HepG2 (cell line): Measurements from ENCODE around the gene PDE8B. TPM values are rescaled to one million over a fixed set of nuclear protein-coding genes. Genes with fewer than 3 reads are reported as not detected.

Experiments used
- ATAC-seq: fragments of 200-7000 bp; cut with Tn5 transposase; 3 replicates; pipeline ENCODE4 v1.9.1; 2020; ENCODE audit warnings: mild to moderate bottlenecking, moderate library complexity
- BruUV-seq: library from RNA; stranded (reverse); fragments of 400-500 nt; replicated peaks from 2 replicates; lab custom pipeline; 2021; lab: Mats Ljungman, UMichigan
- CTCF ChIA-PET: fragments of 300-600 bp; formaldehyde crosslinking; extraction: SDS; loops from one replicate; lab custom pipeline; 2021; ENCODE audit warnings: low total read pairs, inconsistent platforms, low intra/inter-chr PET ratio; lab: Yijun Ruan, JAX
- POLR2A ChIA-PET: fragments of 350-600 bp; sonication (Branson Sonifier 250); formaldehyde crosslinking; loops from one replicate; lab custom pipeline; 2020; ENCODE audit warnings: antibody characterized with exemption, inconsistent platforms; lab: Yijun Ruan, JAX
- DNase-seq: peaks from one replicate; pipeline ENCODE4 v3.0.0-alpha.2; 2015; ENCODE audit warnings: low spot score
- FAIRE-seq: peaks from 3 replicates; lab custom pipeline; 2011; peaks lifted over from hg19 to GRCh38; lab: Jason Lieb, UNC
- H2AFZ ChIP-seq: one replicate; pipeline ENCODE4 v1.6.1; 2011; ENCODE audit warnings: low read length, inconsistent platforms
- H3K27ac ChIP-seq: fragments of 300-600 bp; 3 replicates; pipeline ENCODE4 v1.8.0; 2011; ENCODE audit warnings: mixed run types, mild to moderate bottlenecking, mixed read lengths, low read length, inconsistent platforms; ENCODE audit not compliant: insufficient read depth; ENCODE audit errors: extremely low read length
- H3K27me3 ChIP-seq, 2 experiments: fragments of 200-600 bp in 1 of 2; 2 replicates in 1 of 2; 3 replicates in 1 of 2; pipeline versions ENCODE4 v1.6.0 to v1.8.0; 2011; ENCODE audit warnings: low read length in 2 of 2, mild to moderate bottlenecking in 2 of 2, moderate library complexity in 2 of 2, inconsistent platforms in 1 of 2; ENCODE audit not compliant: insufficient read depth in 2 of 2, control insufficient read depth in 1 of 2
- H3K36me3 ChIP-seq, 2 experiments: fragments of 200-600 bp in 1 of 2; replicated peaks in 1 of 2; 2 replicates in 1 of 2; 3 replicates in 1 of 2; pipeline versions ENCODE4 v1.5.1 to v1.8.0; 2011; ENCODE audit warnings: low read length in 2 of 2, inconsistent platforms in 1 of 2; ENCODE audit not compliant: insufficient read depth in 2 of 2, control insufficient read depth in 1 of 2
- H3K4me1 ChIP-seq: 2 replicates; pipeline ENCODE4 v1.5.1; 2012; ENCODE audit warnings: low read length, inconsistent platforms; ENCODE audit not compliant: insufficient read depth
- H3K4me2 ChIP-seq: 2 replicates; pipeline ENCODE4 v1.6.0; 2011; ENCODE audit warnings: low read depth, low read length, inconsistent platforms
- H3K4me3 ChIP-seq, 3 experiments: fragments of 200-600 bp in 1 of 3; sonication (generic), shearing (Covaris generic) in 1 of 3; replicated peaks in 1 of 3; 2 replicates each; pipeline ENCODE4 v1.5.1; 2011 to 2016; ENCODE audit warnings: low read length in 3 of 3, inconsistent platforms in 2 of 3, low read depth in 2 of 3, mild to moderate bottlenecking in 2 of 3, control low read depth in 1 of 3, mixed read lengths in 1 of 3; ENCODE audit not compliant: insufficient read depth in 1 of 3
- H3K79me2 ChIP-seq: one replicate; pipeline ENCODE4 v1.6.1; 2011; ENCODE audit warnings: low read length, inconsistent platforms; ENCODE audit not compliant: insufficient read depth
- H3K9ac ChIP-seq: 2 replicates; pipeline ENCODE4 v1.6.0; 2011; ENCODE audit warnings: mild to moderate bottlenecking, low read depth, low read length, inconsistent platforms; ENCODE audit not compliant: insufficient read depth
- H3K9me3 ChIP-seq: 2 replicates; pipeline ENCODE4 v1.5.1; 2012; ENCODE audit warnings: mild to moderate bottlenecking, low read length
- H4K20me1 ChIP-seq: 2 replicates; pipeline ENCODE4 v1.6.0; 2011; ENCODE audit warnings: inconsistent platforms, mild to moderate bottlenecking, low read length, moderate library complexity; ENCODE audit not compliant: insufficient read depth
- FOSL1 ChIP-seq: sonication (generic); formaldehyde crosslinking; IDR thresholded peaks from 2 replicates; pipeline ENCODE4 v1.9.0; 2021; ENCODE audit warnings: missing genetic modification reagents, borderline replicate concordance
- HOMEZ ChIP-seq: IDR thresholded peaks from 2 replicates; pipeline ENCODE4 v1.6.1; 2016; ENCODE audit warnings: low read depth
- ISX ChIP-seq: sonication (generic); formaldehyde crosslinking; conservative IDR thresholded peaks from 2 replicates; pipeline ENCODE4 v1.5.0; 2020; ENCODE audit warnings: missing genetic modification reagents
- MIER2 ChIP-seq: IDR thresholded peaks from 2 replicates; pipeline ENCODE4 v1.6.1; 2016; ENCODE audit warnings: missing biosample characterization, missing genetic modification reagents
- NFAT5 ChIP-seq: sonication (generic); formaldehyde crosslinking; IDR thresholded peaks from 2 replicates; pipeline ENCODE4 v1.4.0; 2020; ENCODE audit warnings: missing genetic modification reagents
- NFE2L1 ChIP-seq: sonication (generic); formaldehyde crosslinking; IDR thresholded peaks from 2 replicates; pipeline ENCODE4 v1.4.0; 2020; ENCODE audit warnings: missing genetic modification reagents, mild to moderate bottlenecking, borderline replicate concordance
- PAF1 ChIP-seq: IDR thresholded peaks from 2 replicates; pipeline ENCODE4 v1.6.1; 2016; ENCODE audit warnings: missing genetic modification reagents, missing compliant biosample characterization
- PAX8 ChIP-seq: sonication (generic); formaldehyde crosslinking; IDR thresholded peaks from 2 replicates; pipeline ENCODE4 v1.8.0; 2022; ENCODE audit warnings: mild to moderate bottlenecking, missing genetic modification reagents, borderline replicate concordance
- TCF12 ChIP-seq, 2 experiments: fragments of 450-650 bp in 1 of 2; sonication (generic) in 1 of 2; formaldehyde crosslinking in 1 of 2; IDR thresholded peaks; 2 replicates each; pipeline versions ENCODE4 v1.6.1 to v1.8.0; 2017 to 2022; ENCODE audit warnings: antibody characterized with exemption in 1 of 2, mild to moderate bottlenecking in 1 of 2, missing genetic modification reagents in 1 of 2, moderate library complexity in 1 of 2
- ZBTB37 ChIP-seq: sonication (generic); formaldehyde crosslinking; IDR thresholded peaks from 2 replicates; pipeline ENCODE4 v1.4.0; 2020; ENCODE audit warnings: mild to moderate bottlenecking, missing genetic modification reagents
- ZNF205 ChIP-seq: IDR thresholded peaks from 2 replicates; pipeline ENCODE4 v1.6.1; 2018; ENCODE audit warnings: missing biosample characterization, missing genetic modification reagents
- ZNF337 ChIP-seq: sonication (generic); formaldehyde crosslinking; IDR thresholded peaks from 2 replicates; pipeline ENCODE4 v1.5.1; 2020; ENCODE audit warnings: missing genetic modification reagents, low read depth, mild to moderate bottlenecking, borderline replicate concordance
- ZNF33B ChIP-seq: sonication (generic); formaldehyde crosslinking; IDR thresholded peaks from 2 replicates; pipeline ENCODE4 v1.5.1; 2020; ENCODE audit warnings: mild to moderate bottlenecking, missing genetic modification reagents
- ZNF746 ChIP-seq: sonication (generic); formaldehyde crosslinking; IDR thresholded peaks from 2 replicates; pipeline ENCODE4 v1.8.0; 2022; ENCODE audit warnings: mild to moderate bottlenecking, missing genetic modification reagents
- ZNF883 ChIP-seq: sonication (generic); formaldehyde crosslinking; IDR thresholded peaks from 2 replicates; pipeline ENCODE4 v1.5.1; 2020; ENCODE audit warnings: mild to moderate bottlenecking, missing genetic modification reagents; ENCODE audit errors: not compliant biosample characterization
- WGBS: methylation state at CpG from one replicate; pipeline ENCODE4 v1.1.6; 2017; ENCODE audit warnings: low lambda C conversion rate; 5-methylcytosine and 5-hydroxymethylcytosine counted together
- in situ Hi-C: cut with HindIII; loops from 2 replicates; pipeline ENCODE4 v1.10.0; 2017; ENCODE audit warnings: low pct_unique_long_range_greater_than_20kb; ENCODE audit not compliant: extremely low pct_ligation_motif_present
- intact Hi-C: fragments of 100-400 bp; cut with micrococcal nuclease; formaldehyde crosslinking; loops from one replicate; pipeline ENCODE4 v1.10.0; 2022; ENCODE audit not compliant: unreplicated experiment
- polyA plus RNA-seq, 8 experiments: library from polyadenylated mRNA; depleted of rRNA in 3 of 8; stranded (reverse) in 7 of 8; unstranded in 1 of 8; fragments of >200 nt; fragmentation: Illumina TruSeq in 4 of 8; extraction: Trizol in 4 of 8; gene quantifications; 2 replicates each; pipeline versions ENCODE4 v1.2.1 to v1.2.3, GENCODE V29; 2011 to 2016; ENCODE audit warnings: low read depth in 4 of 8, missing spikeins in 1 of 8, mixed read lengths in 1 of 8; ENCODE audit not compliant: insufficient read depth in 1 of 8
- total RNA-seq, 5 experiments: library from RNA; depleted of rRNA; stranded (reverse); fragments of >200 nt; fragmentation: Illumina TruSeq; extraction: Trizol; gene quantifications; 2 replicates each; pipeline ENCODE4 v1.2.3, GENCODE V29; 2016; ENCODE audit warnings: low read depth in 1 of 5

The PDE8B gene
- total and polyA plus RNA-seq, 2 of the 13 experiments (the other 11 are each of a cell fraction or from before 2014, with no cell fraction given) = 0.07 TPM; not detected in 1

GRCh38 chr5:77222722-77223121 lies 12.2 kb downstream of the PDE8B start:
- Histone ChIP-seq H3K4me2 (no peak overlapping the region), H3K9ac (no peak overlapping the region), H3K9me3 (no peaks in the 10 kb centered on the region), H3K36me3 (no peaks in the 10 kb centered on the region), H3K27me3 (peaks cover 2 to 5% of the 10 kb centered on the region in 2 experiments; a peak in 4 of 5 replicates), H3K4me3 (no peak overlapping the region), H3K79me2 (no peaks in the 10 kb centered on the region), H3K4me1 (no peaks in the 10 kb centered on the region), H4K20me1 (no peaks in the 10 kb centered on the region), H2AFZ (no peak overlapping the region), H3K27ac (no peak overlapping the region)
- ChIA-PET CTCF (no interaction called here), POLR2A (no interaction called here)
- no peak for FAIRE-seq
- BruUV-seq = no TSS peak
- in situ Hi-C loops = no loop called here
- no peak for ATAC-seq
- intact Hi-C loops = no loop called here
- DNase-seq = no peak
- WGBS = 90% methylated on average over 1 of the region's 1 CpG
- TF ChIP-seq MIER2 (no peak), FOSL1 (no peak), NFAT5 (CRISPR knock-in tag) (no peak), ZNF746 (CRISPR knock-in tag) (no peak), ZNF205 (CRISPR knock-in tag) (no peak), ZBTB37 (no peak), ZNF883 (no peak), ISX (CRISPR knock-in tag) (no peak), NFE2L1 (no peak), ZNF337 (no peak), PAF1 (CRISPR knock-in tag) (no peak), ZNF33B (no peak), HOMEZ (CRISPR knock-in tag) (no peak), PAX8 (CRISPR knock-in tag) (no peak), TCF12 (IDR thresholded peaks at IDR 0.05) (no peak), TCF12 (CRISPR knock-in tag; IDR thresholded peaks at IDR 0.05) (no peak)
